Measurements from ENCODE around the gene NDUFS8.

The NDUFS8 gene

DNA sequence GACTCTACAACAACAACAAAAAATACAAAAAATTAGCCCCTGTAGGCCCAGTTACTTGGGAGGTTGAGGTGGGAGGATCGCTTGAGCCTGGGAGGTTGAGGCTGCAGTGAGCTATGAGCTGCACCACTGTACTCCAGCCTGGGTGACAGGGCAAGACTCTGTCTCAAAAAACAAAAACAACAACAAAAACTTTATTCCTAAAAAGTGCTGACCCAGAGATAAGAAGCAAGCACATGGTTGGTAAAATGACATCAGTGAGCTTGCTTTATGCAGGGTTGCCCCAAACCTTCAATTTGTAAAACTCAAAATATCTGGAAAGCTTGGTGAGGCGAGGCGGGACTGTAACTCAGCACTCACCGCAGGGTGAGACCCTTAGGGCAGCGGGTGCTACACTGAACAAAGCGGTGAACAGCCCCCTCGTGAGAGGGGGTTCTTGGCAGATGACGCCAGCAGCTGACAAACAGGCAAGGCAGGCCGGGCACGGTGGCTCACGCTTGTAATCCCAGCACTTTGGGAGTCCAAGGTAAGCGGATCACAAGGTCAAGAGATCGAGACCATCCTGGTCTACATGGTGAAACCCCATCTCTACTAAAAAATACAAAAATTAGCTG, 4.9 kb downstream of the NDUFS8 start:
- DNase-seq (ENCODE audit: low read depth, low spot score) = no peak

DNA sequence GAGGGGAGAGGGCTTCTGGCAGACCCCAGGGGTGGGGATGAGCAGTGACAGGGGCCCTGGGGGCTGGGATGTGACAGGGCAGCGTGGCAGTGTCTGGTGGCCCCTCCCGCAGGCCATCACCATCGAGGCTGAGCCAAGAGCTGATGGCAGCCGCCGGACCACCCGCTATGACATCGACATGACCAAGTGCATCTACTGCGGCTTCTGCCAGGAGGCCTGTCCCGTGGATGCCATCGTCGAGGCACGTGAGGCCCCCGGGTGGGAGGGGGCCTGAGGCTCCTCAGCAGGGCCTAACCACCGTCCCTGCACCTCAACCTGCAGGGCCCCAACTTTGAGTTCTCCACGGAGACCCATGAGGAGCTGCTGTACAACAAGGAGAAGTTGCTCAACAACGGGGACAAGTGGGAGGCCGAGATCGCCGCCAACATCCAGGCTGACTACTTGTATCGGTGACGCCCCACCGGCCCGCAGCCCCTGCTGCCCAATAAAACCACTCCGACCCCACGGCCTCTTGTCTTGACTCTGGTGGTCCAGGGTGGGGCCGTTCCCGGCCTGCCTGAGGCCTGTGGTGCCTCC, 5.7 kb downstream of the NDUFS8 start:
- DNase-seq (ENCODE audit: low read depth, low spot score) = no peak

DNA sequence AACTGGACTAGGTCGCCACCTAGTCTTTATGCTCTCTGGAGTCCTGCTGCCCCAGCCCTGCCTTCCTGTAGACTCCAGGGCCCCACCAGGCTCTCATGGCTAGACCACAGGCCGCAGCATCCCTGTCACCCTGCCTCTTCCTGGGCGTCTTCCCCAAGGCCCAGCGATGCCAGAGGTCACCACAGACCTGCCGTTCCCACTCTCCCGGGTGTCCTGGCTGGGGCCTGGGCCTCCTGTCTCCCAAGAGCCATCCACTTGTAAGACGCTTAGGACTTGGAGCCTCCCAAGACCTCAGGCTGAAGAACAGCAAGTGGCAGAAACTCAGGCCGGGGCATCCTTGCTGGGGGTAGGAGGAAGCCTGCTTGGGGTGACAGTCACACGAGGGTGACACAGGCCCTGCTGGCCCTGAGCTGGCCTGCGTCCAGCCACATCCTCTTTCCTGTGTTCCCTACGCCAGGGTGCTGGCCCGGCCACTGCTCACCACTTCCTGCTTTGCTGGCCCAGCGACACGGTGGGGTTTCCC, 6.3 kb downstream of the NDUFS8 start:
- no peak for DNase-seq (ENCODE audit: low read depth, low spot score)

DNA sequence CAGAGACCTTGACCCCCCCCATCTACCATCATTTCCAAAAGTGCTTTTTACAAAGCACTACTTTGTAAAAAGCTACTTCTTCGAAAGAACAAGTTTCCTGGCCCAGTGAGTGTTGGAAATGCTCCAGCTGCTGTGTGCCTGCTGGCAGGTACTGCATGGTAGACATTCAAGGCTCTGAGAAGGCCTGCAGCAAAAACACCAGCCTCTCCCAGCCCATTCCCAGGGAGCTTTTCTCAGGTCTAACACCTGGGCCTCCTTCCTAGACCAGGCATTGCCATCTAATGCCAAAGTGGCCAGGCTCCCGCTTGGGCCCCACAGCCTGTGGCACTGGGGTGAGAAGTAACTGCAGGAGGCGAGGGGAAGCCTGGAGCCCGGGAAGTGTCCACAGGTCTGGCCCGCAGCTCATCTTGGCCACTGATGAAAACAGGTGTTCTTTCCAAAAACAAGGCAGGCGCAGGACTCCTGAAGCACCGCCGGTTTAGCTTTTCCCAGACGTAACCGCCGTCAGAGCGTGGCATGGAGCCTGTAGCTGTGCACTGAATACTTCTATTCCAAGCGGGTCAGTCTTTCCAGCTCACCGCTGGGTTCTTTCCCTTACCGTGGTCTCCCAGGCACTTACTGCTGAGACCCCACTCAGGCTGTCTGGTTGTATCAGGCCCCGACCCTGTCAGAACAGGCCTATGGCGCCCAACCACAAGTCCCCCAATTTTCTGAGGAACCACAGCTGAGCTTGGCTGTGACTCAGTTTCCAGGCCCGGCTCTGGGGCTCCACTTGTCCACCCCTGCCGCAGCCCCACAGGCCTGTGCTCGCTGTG, 7.1 kb downstream of the NDUFS8 start:
- DNase-seq (ENCODE audit: low read depth, low spot score) = no peak

DNA sequence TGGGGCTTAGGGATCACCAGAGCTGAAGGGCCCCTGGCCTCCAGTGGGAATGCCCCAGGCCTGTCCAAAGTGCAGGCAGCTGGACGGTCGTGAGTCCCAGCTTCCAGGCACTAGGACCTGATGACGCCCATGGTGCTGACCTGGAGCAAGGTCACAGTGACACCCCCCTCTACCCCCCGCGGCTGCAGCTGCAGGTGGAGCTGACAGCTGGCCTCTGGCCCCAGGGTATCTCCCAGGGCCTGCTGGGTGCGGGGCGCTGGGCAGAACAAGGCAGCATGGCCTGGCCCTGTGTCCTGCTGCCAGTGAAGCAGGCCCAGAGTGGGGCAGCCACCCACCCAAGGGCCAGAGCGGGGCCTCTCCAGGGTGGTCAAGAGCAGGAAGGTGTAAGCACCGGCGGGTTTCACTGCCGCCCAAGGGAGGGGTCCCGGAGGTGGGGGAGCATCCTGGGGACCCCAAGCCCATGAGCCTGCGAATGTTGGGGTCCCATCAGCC, 7.8 kb downstream of the NDUFS8 start:
- DNase-seq (ENCODE audit: low read depth, low spot score) = no peak

DNA sequence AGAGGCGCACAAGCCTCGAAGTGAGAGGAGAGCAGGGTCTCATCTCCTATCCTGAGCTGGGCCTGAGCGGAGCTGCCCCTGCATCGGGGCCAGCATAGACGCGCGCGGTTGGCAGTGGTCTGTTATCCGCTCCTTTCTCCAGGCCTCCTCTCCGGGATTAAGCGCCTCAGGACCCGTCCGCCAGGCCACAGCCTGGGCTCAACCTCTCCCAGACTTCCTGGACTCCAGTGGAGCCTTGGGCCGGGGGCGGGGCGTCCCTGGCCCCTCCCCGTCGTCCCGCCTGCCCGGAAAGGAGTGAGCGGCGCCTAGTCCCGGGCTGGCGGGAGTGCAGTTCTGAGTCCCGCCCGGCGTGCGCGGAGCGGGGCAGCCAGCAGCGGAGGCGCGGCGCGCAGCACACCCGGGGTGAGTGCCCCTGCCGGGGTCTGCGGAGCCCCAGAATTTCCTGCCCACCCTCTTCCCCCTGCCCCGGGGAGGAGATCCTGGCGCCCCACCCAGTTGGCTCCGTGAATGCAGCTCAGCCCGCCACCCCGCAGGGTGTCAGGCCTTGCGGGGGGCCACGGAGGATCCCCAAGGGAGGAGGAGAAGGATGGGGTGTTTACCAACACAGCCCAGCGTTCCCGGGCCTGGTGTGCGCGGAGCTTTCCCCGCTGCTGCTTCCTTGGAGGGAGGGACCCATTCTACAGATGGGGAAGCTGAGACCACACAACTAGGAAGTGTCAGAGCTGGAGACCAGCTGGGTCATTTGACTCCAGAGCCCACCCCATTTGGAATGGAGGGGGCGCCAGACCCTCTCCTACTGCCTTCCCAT, 8.4 kb downstream of the NDUFS8 start, which contains the start of gene TCIRG1:
TCIRG1 (plus strand) TSS at position 308 of the 808 bp plus-strand sequence. CDS start 2,247 bp downstream, outside the sequence.
- no peak for DNase-seq (ENCODE audit: low read depth, low spot score)

DNA sequence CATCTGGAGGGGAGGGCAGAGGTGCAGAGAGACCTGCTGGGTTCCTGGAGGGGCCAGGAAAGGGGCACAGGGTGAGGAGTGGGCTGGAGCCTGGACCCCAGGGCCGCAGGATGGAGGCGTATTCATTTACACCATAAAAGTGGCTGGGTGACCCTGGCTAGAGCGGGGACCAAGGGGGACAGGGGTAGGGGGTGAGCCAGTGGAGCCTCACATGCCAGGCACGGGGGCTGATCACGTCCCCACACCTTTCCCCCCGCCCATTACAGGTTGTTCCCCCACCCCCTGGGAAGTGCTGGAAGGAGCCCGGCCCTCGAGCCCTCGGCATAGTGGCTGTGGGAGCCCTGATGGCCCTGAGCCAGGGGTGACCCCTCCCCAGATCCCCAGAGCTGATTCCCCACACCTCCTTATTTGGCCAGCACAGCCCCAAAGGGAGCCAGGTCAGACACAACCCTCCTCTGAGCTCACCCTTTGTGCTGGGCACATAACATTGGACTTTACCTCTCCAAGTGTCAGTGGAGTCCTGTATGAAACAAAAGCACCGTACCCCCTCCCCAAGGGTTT, 9.1 kb downstream of the NDUFS8 start:
- no peak for DNase-seq (ENCODE audit: low read depth, low spot score)

DNA sequence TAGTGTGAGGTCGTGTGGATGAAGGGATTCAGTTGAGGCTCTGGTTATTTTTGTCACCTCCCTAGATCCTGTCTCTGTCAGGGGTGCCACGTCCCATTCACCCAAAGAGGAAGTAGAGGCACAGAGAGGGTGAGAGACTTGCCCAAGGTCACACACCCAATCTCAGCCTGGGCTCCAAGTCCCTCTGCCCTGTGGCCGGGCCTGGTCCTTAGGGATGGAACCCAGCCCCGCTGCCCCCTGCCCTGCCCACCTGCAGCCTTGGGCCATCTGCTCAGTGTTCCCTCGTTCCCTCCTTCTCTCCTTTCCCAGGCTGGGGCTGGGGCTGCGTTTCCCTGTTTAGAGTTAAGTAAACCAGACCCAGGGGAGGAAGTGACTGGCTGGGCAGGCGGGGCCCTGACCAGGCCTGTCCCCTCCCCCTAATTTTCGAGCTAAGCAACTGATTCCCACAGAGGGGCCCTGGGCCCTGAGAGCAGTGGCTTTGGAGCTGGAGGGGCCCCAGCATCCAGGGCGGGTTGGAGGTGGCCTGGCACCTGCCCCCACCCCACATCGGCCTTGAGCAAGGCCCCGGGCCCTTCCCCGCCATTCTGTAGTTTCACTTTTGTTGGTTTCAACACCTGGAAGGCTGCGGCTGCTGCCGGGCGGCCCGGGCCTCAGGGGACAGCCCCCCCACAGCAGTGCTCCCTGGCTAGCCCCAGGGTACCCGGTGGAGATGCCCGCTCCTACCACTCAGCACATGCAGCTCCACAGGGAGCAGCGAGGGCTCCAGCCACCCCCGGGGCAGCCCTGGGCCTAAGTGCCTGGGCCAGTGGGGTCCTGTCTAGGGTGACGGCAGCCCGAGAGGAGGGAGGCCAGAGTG, 9.8 kb downstream of the NDUFS8 start:
- DNase-seq (ENCODE audit: low read depth, low spot score) = no peak

DNA sequence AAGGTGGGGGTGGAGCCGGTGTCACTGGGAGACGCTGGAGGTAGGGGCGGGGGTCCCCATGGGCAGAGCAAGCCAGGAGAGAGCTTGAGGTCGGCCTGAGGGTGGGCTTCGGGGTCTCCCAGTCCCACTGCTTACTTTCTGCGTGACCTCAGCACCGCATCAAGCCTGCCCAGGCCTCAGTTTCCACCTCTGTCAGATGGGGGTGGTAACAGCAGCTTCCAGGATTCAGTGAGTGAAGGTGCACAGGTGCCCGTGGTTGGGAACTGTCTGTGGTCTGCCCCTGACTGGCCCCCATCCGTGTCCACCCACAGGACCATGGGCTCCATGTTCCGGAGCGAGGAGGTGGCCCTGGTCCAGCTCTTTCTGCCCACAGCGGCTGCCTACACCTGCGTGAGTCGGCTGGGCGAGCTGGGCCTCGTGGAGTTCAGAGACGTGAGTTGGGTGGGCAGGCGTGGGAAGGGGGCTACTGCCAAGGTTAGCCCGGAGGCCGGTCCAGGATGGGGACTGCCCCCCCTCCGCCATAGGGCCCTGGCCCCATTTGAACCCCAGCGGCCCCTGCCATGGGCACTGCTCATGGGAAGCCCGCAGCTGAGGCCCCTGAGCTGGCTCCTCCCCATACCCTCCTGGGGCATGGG, 10.6 kb downstream of the NDUFS8 start:
- DNase-seq (ENCODE audit: low read depth, low spot score) = no peak

DNA sequence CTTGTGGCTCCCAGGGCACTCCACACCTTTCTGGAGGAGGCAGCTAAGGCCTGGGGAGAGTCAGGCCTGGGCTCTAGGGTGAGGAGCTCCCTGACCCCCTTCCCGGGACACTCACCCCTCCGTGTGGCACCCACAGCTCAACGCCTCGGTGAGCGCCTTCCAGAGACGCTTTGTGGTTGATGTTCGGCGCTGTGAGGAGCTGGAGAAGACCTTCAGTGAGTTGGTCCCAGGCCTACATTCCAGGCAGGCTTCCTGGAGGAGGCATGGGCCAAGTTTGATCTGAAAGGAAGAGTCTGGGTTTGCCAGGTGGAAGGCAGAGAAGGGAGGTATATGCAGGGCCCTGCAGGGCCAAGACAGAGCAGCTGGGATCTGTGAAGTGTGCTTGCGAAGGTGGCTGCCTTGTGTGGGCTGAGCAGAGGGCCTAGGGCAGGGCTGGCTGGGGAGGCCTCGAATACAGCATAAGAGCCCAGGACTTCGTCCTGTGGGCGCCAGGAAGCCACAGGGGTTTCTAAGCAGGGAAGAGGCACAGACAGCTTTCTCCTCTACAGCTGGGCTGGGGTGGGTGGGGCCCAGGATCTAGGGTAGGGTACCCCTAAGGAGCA, 11.2 kb downstream of the NDUFS8 start:
- DNase-seq (ENCODE audit: low read depth, low spot score) = no peak

DNA sequence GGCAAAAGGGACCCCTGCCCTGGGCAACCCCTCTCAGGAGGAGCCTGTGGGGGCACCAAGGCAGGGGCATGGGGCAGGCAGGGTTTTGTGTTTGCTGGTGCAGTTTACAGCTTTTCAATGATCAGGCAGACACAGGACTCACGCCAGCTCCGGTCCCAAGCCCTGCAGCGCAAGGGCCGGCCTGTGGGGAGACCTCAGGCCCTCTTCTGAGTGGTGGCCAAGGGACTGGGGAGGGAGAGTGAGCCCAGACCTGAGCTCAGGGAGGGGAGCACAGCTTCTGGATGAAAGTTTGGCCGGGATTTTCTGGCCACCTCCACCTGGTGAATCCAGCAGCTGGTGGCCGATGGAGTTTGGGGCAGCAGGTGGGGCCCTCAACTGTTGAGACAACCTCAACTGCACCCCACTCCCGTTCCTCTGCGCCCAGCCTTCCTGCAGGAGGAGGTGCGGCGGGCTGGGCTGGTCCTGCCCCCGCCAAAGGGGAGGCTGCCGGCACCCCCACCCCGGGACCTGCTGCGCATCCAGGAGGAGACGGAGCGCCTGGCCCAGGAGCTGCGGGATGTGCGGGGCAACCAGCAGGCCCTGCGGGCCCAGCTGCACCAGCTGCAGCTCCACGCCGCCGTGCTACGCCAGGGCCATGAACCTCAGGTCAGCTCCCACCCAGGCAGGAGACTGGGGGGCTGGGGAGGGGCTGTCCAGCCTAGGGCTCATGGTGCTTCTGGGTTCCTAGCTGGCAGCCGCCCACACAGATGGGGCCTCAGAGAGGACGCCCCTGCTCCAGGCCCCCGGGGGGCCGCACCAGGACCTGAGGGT, 11.9 kb downstream of the NDUFS8 start:
- no peak for DNase-seq (ENCODE audit: low read depth, low spot score)

DNA sequence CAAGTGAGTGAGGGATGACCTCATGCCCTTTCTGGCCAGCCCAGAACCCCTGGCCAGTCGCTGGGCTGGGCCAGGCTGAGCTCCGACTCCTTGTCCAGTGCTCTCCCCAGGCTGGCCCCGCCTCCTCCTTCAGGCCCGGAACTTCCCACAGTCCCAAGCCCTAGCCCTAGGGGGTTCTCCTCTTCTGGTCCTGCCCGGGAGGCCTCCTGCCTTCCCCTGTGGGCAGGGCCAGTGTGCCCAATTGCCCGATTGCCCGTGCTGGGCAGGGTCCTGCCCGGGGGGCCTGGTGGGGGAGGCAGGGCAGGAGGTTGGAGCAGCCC, 12.5 kb downstream of the NDUFS8 start:
- DNase-seq (ENCODE audit: low read depth, low spot score) = no peak

DNA sequence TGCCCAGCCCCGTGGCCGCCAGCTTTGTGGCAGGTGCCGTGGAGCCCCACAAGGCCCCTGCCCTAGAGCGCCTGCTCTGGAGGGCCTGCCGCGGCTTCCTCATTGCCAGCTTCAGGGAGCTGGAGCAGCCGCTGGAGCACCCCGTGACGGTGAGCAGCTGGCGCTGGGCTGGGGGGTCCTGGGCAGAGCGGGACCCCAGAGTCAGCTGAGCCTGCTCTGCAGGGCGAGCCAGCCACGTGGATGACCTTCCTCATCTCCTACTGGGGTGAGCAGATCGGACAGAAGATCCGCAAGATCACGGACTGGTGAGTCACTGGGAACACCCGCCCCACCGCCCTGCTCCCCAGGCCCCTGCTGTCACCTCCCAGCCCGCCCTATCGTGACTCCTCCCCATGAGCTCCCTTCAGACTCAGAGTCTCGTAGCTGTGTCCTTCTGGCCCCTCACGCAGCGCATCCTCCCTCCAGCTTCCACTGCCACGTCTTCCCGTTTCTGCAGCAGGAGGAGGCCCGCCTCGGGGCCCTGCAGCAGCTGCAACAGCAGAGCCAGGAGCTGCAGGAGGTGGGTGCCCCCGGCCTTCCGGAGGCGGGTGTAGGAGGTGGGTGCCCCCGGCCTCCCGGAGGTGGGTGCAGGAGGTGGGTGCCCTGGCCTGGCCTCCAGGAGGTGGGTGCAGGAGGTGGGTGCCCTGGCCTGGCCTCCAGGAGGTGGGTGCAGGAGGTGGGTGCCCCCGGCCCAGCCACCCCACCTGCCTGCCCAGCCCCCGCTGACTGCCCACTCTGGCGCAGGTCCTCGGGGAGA, 13.1 kb downstream of the NDUFS8 start:
- peak; percentile 84 for DNase-seq (ENCODE audit: low read depth, low spot score)

DNA sequence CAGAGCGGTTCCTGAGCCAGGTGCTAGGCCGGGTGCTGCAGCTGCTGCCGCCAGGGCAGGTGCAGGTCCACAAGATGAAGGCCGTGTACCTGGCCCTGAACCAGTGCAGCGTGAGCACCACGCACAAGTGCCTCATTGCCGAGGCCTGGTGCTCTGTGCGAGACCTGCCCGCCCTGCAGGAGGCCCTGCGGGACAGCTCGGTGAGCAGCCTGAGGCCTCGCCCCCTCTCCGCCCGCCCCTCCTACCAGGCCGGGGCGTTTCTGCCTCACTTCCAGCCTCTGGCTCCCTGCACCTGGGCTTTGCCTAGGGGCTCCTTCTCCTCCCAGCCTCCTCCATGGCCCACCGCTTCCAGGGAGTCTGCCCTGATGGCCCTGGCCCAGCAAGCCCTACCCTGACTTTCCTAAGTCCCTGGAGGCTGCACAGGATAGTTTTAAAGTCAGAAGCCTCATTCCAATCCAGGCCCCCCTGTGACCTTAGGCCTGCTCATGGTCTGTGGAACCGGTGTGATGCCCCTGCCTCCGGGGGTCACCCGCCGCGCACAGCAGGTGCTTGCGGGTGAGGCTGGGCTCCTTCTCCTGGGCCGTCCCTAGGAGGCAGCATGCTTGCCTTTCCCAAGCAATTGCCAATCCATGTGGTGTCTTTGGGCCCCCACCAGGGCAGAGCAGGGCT, 13.8 kb downstream of the NDUFS8 start:
- no peak for DNase-seq (ENCODE audit: low read depth, low spot score)

DNA sequence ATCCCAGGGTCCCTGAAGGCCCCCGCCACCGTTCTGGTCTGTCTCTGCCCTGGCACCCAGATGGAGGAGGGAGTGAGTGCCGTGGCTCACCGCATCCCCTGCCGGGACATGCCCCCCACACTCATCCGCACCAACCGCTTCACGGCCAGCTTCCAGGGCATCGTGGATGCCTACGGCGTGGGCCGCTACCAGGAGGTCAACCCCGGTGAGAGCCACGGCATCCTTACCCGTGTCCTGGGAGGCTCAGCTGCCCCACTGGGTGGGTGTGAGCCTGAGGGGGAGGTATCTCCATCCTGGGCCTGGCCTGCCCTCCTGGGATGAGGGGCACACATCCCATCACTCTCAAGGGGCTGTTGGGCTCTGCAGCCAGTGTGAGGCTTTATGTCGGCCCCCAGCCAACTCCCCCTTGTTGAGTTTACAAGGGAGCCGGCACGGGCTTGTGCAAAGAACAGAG, 14.4 kb downstream of the NDUFS8 start:
- DNase-seq (ENCODE audit: low read depth, low spot score) = no peak

DNA sequence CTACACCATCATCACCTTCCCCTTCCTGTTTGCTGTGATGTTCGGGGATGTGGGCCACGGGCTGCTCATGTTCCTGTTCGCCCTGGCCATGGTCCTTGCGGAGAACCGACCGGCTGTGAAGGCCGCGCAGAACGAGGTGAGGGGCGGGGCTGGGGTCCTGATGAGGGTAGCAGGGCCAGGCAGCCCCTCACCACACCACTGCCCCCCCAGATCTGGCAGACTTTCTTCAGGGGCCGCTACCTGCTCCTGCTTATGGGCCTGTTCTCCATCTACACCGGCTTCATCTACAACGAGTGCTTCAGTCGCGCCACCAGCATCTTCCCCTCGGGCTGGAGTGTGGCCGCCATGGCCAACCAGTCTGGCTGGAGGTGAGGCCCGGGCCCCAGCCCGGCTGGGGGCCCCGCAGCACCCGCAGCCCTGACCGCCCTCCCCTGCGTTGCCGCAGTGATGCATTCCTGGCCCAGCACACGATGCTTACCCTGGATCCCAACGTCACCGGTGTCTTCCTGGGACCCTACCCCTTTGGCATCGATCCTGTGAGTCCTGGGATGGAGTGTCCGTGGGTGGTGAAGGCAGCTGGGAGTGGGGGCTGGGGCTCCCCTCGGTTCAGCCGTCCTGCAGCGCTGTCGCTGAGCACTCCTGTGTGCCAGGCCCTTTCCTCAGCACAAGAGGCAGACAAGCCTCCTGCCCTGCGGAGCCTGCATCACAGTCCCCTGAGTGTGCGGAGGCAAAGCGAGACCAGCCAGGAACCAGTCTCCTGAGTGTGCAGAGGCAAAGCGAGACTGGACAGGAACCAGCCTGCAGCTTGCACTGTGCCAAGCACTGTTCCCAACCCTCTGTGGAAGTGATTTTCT, 17.2 kb downstream of the NDUFS8 start:
- DNase-seq (ENCODE audit: low read depth, low spot score) = no peak

All from brain pericyte (primary cell).